ENCODE data around the gene SYNE3.
"Not testable (repeated sequence)": the region's sequence is repeated elsewhere in the genome, so short reads cannot be mapped to it uniquely, and the experiment has no call there.

GRCh38 chr14:95510344-95510743 is 6.1 kb downstream of the SYNE3 start:
- TF ChIP-seq CTCF, POLR2A (IDR thresholded peaks at IDR 0.05): not testable (repeated sequence)
